RWPE1 (cell line): ENCODE results near the gene CTNNA2.

Experiments used
- CTCF ChIA-PET: fragments of 350-600 bp; sonication (Branson Sonifier 250); formaldehyde crosslinking; extraction: SDS; loops from one replicate; lab custom pipeline; 2021; lab: Yijun Ruan, JAX
- POLR2A ChIA-PET: fragments of 400-600 bp; formaldehyde crosslinking; extraction: SDS; loops from one replicate; lab custom pipeline; 2020; ENCODE audit warnings: antibody characterized with exemption; ENCODE audit not compliant: low non-redundant PET; lab: Yijun Ruan, JAX
- DNase-seq: peaks from one replicate; pipeline ENCODE4 v3.0.0; 2012; ENCODE audit warnings: low spot score
- H3K27ac ChIP-seq: fragments of 450-650 bp; 2 replicates; pipeline ENCODE4 v1.5.1; 2017
- CTCF ChIP-seq: fragments of 450-650 bp; conservative IDR thresholded peaks from 2 replicates; pipeline ENCODE4 v1.5.1; 2017; ENCODE audit warnings: low read depth, mild to moderate bottlenecking

The CTNNA2 gene

GRCh38 chr2:79822136-79822535, 309.3 kb downstream of the CTNNA2 start:
- H3K27ac ChIP-seq, result no peak overlapping the region
- POLR2A ChIA-PET, result no interaction called here
- DNase-seq, result no peak
- CTCF ChIA-PET, result no interaction called here
- TF ChIP-seq CTCF, result no peak

GRCh38 chr2:79824086-79824786, 311.4 kb downstream of the CTNNA2 start:
- CTCF ChIA-PET, result no interaction called here
- no peak for TF ChIP-seq CTCF
- no peak for DNase-seq
- POLR2A ChIA-PET, result no interaction called here
- H3K27ac ChIP-seq, result no peak overlapping the region

- CTCF ChIA-PET, result no interaction called here
- POLR2A ChIA-PET, result no interaction called here
- no peak for DNase-seq
- TF ChIP-seq CTCF, result no peak
- H3K27ac ChIP-seq, result no peak overlapping the region
Observed at GRCh38 chr2:79827881-79828280, 315.0 kb downstream of the CTNNA2 start.

GRCh38 chr2:79830501-79830900, 317.6 kb downstream of the CTNNA2 start:
- ChIA-PET CTCF (interaction anchor here (0.6 kb wide), 1 partner anchor 336 kb away, joined by 3 read pairs; no protein-coding TSS in a partner anchor), POLR2A (no interaction called here)
- no peak overlapping the region for H3K27ac ChIP-seq
- TF ChIP-seq CTCF, result no peak
- DNase-seq, result no peak

GRCh38 chr2:79831961-79832360, 319.1 kb downstream of the CTNNA2 start:
- no peak for DNase-seq
- ChIA-PET CTCF (interaction anchor here (0.6 kb wide), 1 partner anchor 291 kb away, joined by 4 read pairs; no protein-coding TSS in a partner anchor), POLR2A (no interaction called here)
- TF ChIP-seq CTCF, result no peak
- H3K27ac ChIP-seq, result no peak overlapping the region

GRCh38 chr2:79832511-79833234, 319.8 kb downstream of the CTNNA2 start:
- ChIA-PET POLR2A (no interaction called here), CTCF (interaction anchor here (0.6 kb wide), 1 partner anchor 291 kb away, joined by 4 read pairs; no protein-coding TSS in a partner anchor)

More at GRCh38 chr2:79832511-79833234, 319.8 kb downstream of the CTNNA2 start:
- no peak for DNase-seq
- no peak overlapping the region for H3K27ac ChIP-seq
- TF ChIP-seq CTCF, result no peak
